ENCODE results near the gene ZCCHC14. TPM values are rescaled to one million over a fixed set of nuclear protein-coding genes. Genes with fewer than 3 reads are reported as not detected.

ZCCHC14 gene
- total and polyA plus RNA-seq, 2 of the 13 experiments (the other 11 are each of a cell fraction or from before 2014, with no cell fraction given): 12.4 to 12.5 TPM

GRCh38 chr16:87383505-87384161 lies 109.2 kb downstream of the ZCCHC14 start, which contains the start of gene FBXO31 (continued):
- peak; percentile 98; the same call in 1 of the 2 replicates for TF ChIP-seq ZNF670 (CRISPR knock-in tag; IDR thresholded peaks at IDR 0.05; ENCODE audit: borderline replicate concordance)
- TF ChIP-seq ZNF317 (CRISPR knock-in tag; IDR thresholded peaks at IDR 0.05): peak; percentile 78; the same call in 1 of the 2 replicates
- 0 out of 2 replicates have a peak, but pooled peaks have one; percentile 60 for TF ChIP-seq RFXAP (CRISPR knock-in tag; IDR thresholded peaks at IDR 0.05; ENCODE audit: borderline replicate concordance)
- peak; percentile 62 for TF ChIP-seq ZEB1 (IDR thresholded peaks at IDR 0.05; ENCODE audit: insufficient replicate concordance, low read depth)
- peak; percentile 95; the same call in 2 of the 3 replicates for TF ChIP-seq MXI1 (IDR thresholded peaks at IDR 0.05; ENCODE audit: borderline replicate concordance, low read depth, low read length)
- TF ChIP-seq ZNF839 (CRISPR knock-in tag; IDR thresholded peaks at IDR 0.05; ENCODE audit: borderline replicate concordance): peak; percentile 84; the same call in 1 of the 2 replicates
- peak; percentile 73; the same call in 1 of the 2 replicates for TF ChIP-seq ZFP36L2 (CRISPR knock-in tag; IDR thresholded peaks at IDR 0.05)
- TF ChIP-seq, protein P1, sequence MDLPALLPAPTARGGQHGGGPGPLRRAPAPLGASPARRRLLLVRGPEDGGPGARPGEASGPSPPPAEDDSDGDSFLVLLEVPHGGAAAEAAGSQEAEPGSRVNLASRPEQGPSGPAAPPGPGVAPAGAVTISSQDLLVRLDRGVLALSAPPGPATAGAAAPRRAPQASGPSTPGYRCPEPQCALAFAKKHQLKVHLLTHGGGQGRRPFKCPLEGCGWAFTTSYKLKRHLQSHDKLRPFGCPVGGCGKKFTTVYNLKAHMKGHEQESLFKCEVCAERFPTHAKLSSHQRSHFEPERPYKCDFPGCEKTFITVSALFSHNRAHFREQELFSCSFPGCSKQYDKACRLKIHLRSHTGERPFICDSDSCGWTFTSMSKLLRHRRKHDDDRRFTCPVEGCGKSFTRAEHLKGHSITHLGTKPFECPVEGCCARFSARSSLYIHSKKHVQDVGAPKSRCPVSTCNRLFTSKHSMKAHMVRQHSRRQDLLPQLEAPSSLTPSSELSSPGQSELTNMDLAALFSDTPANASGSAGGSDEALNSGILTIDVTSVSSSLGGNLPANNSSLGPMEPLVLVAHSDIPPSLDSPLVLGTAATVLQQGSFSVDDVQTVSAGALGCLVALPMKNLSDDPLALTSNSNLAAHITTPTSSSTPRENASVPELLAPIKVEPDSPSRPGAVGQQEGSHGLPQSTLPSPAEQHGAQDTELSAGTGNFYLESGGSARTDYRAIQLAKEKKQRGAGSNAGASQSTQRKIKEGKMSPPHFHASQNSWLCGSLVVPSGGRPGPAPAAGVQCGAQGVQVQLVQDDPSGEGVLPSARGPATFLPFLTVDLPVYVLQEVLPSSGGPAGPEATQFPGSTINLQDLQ (CRISPR knock-in tag; IDR thresholded peaks at IDR 0.05): 0 out of 2 replicates have a peak, but pooled peaks have one; percentile 88
- peak; percentile 73 for TF ChIP-seq POLR2AphosphoS5 (IDR thresholded peaks at IDR 0.05; ENCODE audit: low read depth, low read length)
- TF ChIP-seq, protein P2, sequence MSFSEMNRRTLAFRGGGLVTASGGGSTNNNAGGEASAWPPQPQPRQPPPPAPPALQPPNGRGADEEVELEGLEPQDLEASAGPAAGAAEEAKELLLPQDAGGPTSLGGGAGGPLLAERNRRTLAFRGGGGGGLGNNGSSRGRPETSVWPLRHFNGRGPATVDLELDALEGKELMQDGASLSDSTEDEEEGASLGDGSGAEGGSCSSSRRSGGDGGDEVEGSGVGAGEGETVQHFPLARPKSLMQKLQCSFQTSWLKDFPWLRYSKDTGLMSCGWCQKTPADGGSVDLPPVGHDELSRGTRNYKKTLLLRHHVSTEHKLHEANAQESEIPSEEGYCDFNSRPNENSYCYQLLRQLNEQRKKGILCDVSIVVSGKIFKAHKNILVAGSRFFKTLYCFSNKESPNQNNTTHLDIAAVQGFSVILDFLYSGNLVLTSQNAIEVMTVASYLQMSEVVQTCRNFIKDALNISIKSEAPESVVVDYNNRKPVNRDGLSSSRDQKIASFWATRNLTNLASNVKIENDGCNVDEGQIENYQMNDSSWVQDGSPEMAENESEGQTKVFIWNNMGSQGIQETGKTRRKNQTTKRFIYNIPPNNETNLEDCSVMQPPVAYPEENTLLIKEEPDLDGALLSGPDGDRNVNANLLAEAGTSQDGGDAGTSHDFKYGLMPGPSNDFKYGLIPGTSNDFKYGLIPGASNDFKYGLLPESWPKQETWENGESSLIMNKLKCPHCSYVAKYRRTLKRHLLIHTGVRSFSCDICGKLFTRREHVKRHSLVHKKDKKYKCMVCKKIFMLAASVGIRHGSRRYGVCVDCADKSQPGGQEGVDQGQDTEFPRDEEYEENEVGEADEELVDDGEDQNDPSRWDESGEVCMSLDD (CRISPR knock-in tag; IDR thresholded peaks at IDR 0.05; ENCODE audit: borderline replicate concordance): no peak; the same call in 1 of the 2 replicates
- TF ChIP-seq PHF21A (CRISPR knock-in tag; IDR thresholded peaks at IDR 0.05): peak; percentile 92
- TF ChIP-seq, protein P3, sequence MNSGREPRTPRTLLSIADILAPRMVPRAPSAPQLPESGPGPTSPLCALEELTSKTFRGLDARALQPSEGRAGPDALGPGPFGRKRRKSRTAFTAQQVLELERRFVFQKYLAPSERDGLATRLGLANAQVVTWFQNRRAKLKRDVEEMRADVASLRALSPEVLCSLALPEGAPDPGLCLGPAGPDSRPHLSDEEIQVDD (CRISPR knock-in tag; IDR thresholded peaks at IDR 0.05; ENCODE audit: borderline replicate concordance): no peak
- no peak for TF ChIP-seq MAFK (conservative IDR thresholded peaks at IDR 0.05 in 1 of 2, IDR thresholded peaks at IDR 0.05 in 1 of 2; ENCODE audit: low read length in 2 of 2)
- TF ChIP-seq SOX6 (IDR thresholded peaks at IDR 0.05): no peak
- peak; percentile 87 for TF ChIP-seq SOX6 (CRISPR knock-in tag; IDR thresholded peaks at IDR 0.05)
- peak; percentile 70; the same call in 1 of the 2 replicates for TF ChIP-seq ZNF44 (CRISPR knock-in tag; IDR thresholded peaks at IDR 0.05)
- TF ChIP-seq ZNF253 (CRISPR knock-in tag; IDR thresholded peaks at IDR 0.05; ENCODE audit: borderline replicate concordance): 0 out of 2 replicates have a peak, but pooled peaks have one; percentile 35
- peak; percentile 86 for TF ChIP-seq ZNF557 (CRISPR knock-in tag; IDR thresholded peaks at IDR 0.05)
- peak; percentile 73; the same call in 1 of the 2 replicates for TF ChIP-seq ATF5 (CRISPR knock-in tag; IDR thresholded peaks at IDR 0.05; ENCODE audit: low read depth)
- peak; percentile 87 for TF ChIP-seq HOXD1 (CRISPR knock-in tag; IDR thresholded peaks at IDR 0.05)
- TF ChIP-seq, protein P4, sequence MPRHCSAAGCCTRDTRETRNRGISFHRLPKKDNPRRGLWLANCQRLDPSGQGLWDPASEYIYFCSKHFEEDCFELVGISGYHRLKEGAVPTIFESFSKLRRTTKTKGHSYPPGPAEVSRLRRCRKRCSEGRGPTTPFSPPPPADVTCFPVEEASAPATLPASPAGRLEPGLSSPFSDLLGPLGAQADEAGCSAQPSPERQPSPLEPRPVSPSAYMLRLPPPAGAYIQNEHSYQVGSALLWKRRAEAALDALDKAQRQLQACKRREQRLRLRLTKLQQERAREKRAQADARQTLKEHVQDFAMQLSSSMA (CRISPR knock-in tag; IDR thresholded peaks at IDR 0.05): no peak; the same call in 1 of the 2 replicates
- TF ChIP-seq ETV6 (CRISPR knock-in tag; conservative IDR thresholded peaks at IDR 0.05): peak; percentile 63; the same call in 1 of the 2 replicates

Measured in HepG2 (cell line).